Progenitor cell of endocrine pancreas (in vitro differentiated cells): ENCODE results near the gene FRMD4A. TPM values are rescaled to one million over a fixed set of nuclear protein-coding genes. Genes with fewer than 3 reads are reported as not detected.

Experiments
- DNase-seq: peaks from one replicate; pipeline ENCODE4 v3.0.0; 2021; ENCODE audit warnings: low spot score; ENCODE audit not compliant: unreplicated experiment
- H3K27ac Mint-ChIP-seq: 2 replicates; pipeline ENCODE4 v1.8.0; 2021; ENCODE audit warnings: mild to moderate bottlenecking, moderate library complexity, mixed read lengths
- H3K27me3 Mint-ChIP-seq: 2 replicates; pipeline ENCODE4 v1.8.0; 2021; ENCODE audit warnings: mixed read lengths
- H3K36me3 Mint-ChIP-seq: 2 replicates; pipeline ENCODE4 v1.8.0; 2022; ENCODE audit warnings: mixed read lengths; ENCODE audit not compliant: insufficient read depth
- H3K4me1 Mint-ChIP-seq: 2 replicates; pipeline ENCODE4 v1.8.0; 2021; ENCODE audit warnings: low read depth, mixed read lengths
- H3K4me3 Mint-ChIP-seq: 2 replicates; pipeline ENCODE4 v1.8.0; 2021; ENCODE audit warnings: low read depth, mild to moderate bottlenecking, moderate library complexity, mixed read lengths
- H3K9me3 Mint-ChIP-seq: 2 replicates; pipeline ENCODE4 v1.8.0; 2021; ENCODE audit warnings: low read depth, mixed read lengths
- total RNA-seq: library from RNA; stranded (reverse); gene quantifications from 2 replicates; pipeline ENCODE4 v1.2.1, GENCODE V29; 2021
- TF ChIP-seq, protein P1 (sequence below): fragments of 200-600 bp; sonication (generic); IDR thresholded peaks from one replicate; pipeline ENCODE4 v1.5.0; 2021; ENCODE audit warnings: antibody characterized with exemption, mild to moderate bottlenecking; ENCODE audit not compliant: unreplicated experiment

Gene FRMD4A
- total RNA-seq, 1 donor from 2014 or later: 42.2 TPM

DNA sequence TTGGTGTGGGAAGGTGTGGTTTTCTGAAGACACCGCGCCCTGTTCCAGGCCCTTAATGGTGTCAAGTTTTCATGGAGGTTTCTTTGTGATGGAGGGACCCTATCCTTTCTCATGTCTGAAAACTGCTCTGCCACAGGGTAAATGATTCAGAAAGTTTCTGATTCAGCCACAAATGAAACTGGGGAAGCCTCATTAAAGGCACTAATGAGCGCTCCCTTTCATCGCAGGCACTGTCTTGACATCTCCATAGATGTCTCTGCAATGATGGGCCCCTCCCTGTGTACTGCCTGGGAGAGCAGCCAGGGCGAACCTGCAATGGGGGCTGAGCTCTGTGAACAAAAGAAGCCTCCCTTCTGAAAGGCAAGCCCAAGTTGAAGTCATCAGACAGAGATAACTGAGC lies 388.7 kb downstream of the FRMD4A start:
- no peak for DNase-seq
- TF ChIP-seq, protein P1, sequence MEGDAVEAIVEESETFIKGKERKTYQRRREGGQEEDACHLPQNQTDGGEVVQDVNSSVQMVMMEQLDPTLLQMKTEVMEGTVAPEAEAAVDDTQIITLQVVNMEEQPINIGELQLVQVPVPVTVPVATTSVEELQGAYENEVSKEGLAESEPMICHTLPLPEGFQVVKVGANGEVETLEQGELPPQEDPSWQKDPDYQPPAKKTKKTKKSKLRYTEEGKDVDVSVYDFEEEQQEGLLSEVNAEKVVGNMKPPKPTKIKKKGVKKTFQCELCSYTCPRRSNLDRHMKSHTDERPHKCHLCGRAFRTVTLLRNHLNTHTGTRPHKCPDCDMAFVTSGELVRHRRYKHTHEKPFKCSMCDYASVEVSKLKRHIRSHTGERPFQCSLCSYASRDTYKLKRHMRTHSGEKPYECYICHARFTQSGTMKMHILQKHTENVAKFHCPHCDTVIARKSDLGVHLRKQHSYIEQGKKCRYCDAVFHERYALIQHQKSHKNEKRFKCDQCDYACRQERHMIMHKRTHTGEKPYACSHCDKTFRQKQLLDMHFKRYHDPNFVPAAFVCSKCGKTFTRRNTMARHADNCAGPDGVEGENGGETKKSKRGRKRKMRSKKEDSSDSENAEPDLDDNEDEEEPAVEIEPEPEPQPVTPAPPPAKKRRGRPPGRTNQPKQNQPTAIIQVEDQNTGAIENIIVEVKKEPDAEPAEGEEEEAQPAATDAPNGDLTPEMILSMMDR: no peak
- no peaks in the 10 kb centered on the region for H3K27me3 Mint-ChIP-seq
- no peak overlapping the region for H3K4me3 Mint-ChIP-seq
- no peak overlapping the region for H3K27ac Mint-ChIP-seq
- H3K4me1 Mint-ChIP-seq: peaks cover 18% of the 10 kb centered on the region
- H3K9me3 Mint-ChIP-seq: peaks cover 3% of the 10 kb centered on the region
- no peaks in the 10 kb centered on the region for H3K36me3 Mint-ChIP-seq

DNA sequence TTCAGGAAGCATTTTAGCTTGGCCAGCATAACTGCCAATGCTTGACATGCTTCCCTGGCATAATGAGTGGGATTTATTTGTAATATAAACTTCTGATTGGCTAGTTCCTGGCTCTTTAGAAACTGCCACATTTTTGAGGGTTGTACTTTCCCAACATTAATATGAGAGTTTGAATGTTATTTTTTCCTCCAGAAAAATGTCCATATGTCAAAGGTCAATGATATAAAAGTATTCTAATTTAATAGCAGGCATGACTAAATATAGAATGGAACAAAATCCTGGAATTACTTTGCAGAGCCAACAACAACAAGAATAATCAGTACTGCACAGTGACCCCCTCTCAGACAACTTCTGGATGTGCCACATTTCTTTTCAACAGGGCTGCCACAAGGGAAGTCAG lies 391.3 kb downstream of the FRMD4A start:
- peaks cover 1% of the 10 kb centered on the region for H3K4me1 Mint-ChIP-seq
- H3K27ac Mint-ChIP-seq: no peak overlapping the region
- peaks cover 3% of the 10 kb centered on the region for H3K36me3 Mint-ChIP-seq
- TF ChIP-seq, protein P1: no peak
- no peaks in the 10 kb centered on the region for H3K27me3 Mint-ChIP-seq
- H3K4me3 Mint-ChIP-seq: no peak overlapping the region
- DNase-seq: no peak
- peaks cover 7% of the 10 kb centered on the region for H3K9me3 Mint-ChIP-seq

DNA sequence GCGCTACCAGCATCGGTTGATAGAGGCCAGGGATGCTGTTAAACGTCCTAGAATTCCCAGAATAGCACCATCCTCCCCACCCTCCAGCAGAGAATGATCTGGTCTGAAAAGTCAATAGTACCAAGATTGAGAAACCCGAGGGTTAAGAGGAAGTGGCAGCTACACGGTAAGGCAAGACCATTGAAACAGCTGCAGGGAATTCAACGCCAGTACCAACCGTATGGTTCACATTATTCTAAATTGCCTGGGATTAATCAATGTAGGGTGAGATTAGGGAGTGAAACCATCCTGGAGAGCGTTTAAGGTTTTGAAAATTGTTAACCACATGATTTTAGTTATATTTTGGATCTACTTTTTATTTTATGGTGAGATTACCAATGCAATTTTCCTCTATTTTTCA lies 391.8 kb downstream of the FRMD4A start:
- Mint-ChIP-seq H3K4me1 (peaks cover 1% of the 10 kb centered on the region), H3K27ac (no peak overlapping the region), H3K36me3 (peaks cover 3% of the 10 kb centered on the region), H3K4me3 (no peak overlapping the region), H3K9me3 (peaks cover 7% of the 10 kb centered on the region), H3K27me3 (no peaks in the 10 kb centered on the region)
- TF ChIP-seq, protein P1: no peak
- DNase-seq: no peak

DNA sequence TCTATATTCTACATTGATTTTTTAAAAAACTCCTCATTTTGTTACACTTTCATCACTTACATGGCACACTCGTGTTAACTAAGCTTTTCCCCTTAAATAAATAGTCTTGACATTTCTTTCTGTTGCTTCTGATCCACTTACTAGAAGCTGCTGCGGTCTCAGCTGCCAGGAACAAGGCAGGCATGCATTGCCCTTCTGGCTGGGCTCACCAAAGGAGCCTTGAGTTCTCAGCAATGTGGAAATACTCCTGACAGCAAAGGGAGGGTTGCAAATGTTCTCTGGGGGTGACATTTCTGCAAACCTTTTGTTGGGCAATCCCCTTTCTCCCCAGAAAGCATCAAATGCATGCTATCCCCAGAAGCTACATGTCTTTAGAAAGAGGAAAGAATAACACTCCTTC lies 393.9 kb downstream of the FRMD4A start:
- Mint-ChIP-seq H3K4me1 (no peaks in the 10 kb centered on the region), H3K9me3 (peaks cover 4% of the 10 kb centered on the region), H3K4me3 (no peak overlapping the region), H3K27ac (no peak overlapping the region), H3K36me3 (peaks cover 3% of the 10 kb centered on the region), H3K27me3 (no peaks in the 10 kb centered on the region)
- TF ChIP-seq, protein P1: no peak
- DNase-seq: no peak

DNA sequence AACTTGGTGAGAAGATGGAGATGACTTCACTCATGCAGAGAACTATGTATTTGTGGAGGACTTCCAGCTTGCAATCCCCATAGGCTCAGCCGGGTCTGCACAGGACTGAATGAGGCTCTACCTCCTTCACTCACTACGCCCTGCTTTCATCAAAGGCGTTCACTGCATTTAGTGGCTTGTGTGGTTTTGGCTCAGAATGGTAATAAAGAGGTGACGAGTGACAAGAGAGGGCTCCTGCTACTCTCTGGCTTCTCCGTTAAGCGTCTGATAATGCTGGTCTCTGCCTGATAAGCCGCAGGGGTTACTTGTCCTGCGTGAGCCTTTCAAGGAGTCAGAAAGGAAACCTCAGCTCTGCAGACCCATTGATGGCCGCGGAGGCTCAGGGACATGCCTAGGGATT lies 400.6 kb downstream of the FRMD4A start:
- Mint-ChIP-seq H3K4me1 (peaks cover 5% of the 10 kb centered on the region), H3K27ac (no peak overlapping the region), H3K36me3 (no peaks in the 10 kb centered on the region), H3K9me3 (no peaks in the 10 kb centered on the region), H3K27me3 (peaks cover 6% of the 10 kb centered on the region), H3K4me3 (no peak overlapping the region)
- TF ChIP-seq, protein P1: no peak
- DNase-seq: no peak
